Hepatic stellate cell (primary cell): ENCODE results near the gene FIGNL2.
A peak's percentile ranks its signal among the peaks of the same experiment; 100 is the strongest.

Source experiments
- DNase-seq: peaks from one replicate; pipeline ENCODE4 v3.0.0; 2011; ENCODE audit warnings: low spot score

The FIGNL2 gene

DNA sequence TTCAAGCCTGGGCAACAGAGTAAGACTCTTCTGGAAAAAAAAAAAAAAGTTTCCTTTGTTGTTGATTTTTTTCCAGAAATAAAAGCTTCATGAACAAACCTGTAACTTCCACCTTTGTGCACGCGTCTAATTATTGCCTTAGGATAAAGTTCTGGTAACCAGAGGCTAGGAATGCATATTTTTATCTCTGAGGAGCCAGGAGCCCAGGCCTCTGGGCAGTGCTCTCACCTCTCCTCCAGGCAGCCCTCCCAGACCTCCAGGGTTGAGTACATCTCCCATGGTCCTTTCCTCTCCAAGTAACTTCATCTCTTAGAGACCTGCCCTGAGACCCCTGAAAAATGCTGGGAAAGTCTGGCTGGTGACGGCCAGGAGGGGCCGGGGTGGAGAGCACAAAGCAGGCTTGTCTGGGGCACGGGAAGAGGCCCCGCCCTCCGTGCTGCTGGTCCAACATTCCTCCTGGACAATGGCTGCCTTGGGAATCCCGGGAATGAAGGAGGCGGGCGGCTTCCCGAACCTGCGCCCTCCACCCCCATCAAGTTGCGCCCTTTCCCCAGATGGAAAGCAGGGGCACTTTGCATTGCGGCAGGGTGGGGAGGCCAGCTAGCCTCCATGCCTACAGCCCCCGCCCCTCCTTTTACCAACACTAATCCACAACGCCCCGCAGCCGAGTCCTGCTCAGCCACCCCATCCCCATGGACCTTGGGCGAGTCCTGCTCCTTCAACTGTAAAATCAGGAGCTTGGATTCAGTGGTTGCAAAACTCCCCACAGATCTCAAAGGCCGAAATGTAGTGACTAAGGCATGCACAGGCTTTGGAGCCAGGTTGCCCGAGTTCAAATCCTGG is 7.3 kb upstream of the FIGNL2 start:
- DNase-seq = peak; percentile 81

DNA sequence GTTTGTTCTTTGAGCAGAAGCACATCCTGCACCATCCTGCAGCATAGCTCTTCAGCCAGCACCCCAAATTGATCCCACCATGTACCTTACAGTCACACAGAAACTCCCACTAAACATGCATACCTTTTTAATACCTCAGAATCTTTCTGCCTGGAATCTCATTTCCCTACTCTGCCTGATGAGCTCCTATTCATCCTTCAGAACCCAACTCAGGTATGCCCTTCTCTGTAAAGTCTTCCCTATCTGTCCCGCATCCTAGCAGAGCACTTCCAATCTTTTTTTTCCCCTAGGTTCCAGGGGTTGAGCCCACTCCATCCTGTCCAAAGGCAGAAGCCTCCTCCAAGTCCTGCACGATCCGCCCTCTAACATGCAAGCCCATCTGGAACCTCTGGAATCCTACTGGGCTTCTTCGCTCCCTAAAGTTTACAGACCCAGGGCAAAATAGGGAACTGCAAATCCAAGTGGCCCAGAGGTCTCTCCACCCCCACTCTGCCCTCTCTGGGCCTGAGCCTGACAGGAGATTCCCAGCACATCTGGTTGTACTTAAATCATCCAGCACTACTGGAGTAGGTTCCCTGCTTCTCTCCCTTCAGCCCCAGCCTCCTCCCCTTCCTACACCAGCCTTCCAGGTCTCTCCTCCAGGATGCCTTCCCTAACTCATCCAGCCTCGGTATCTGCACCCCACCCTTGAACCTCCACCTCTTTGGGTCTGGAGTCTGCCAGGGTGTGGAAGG is 4.1 kb upstream of the FIGNL2 start:
- DNase-seq = no peak

DNA sequence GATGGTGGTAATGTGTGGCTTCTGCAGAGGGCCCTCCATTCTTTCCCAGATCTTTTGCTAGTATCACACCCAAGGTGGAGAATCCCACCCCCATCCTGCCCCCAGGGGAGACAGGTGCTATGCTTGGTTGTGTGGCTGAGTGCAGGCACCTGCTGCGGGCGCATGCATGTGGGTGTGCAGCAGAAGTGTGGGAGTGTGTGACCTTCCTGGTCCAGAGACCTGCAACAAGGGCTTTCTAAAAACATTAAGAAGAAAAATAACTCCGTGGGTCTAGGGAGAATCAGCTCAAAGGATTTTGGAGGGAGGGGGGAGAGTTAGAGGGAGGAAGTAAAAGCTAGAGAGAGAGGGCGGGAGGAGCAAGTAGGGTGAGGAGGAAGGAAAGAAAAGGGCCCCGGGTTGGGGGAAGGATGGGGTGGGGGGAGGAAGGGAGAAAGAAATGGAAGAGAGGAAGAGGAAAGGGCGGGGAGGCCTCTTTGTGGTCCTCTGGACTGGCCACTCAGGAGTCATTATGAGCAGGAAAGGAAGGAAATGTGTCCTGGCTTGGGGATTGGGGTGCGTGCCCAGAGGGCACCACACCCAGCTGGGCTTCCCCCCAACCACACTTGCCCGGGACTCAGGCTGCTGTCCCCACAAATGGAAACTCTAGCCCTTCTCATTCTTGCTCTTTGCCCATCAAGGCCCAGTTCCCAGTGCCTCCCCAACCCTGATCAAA is 3.1 kb upstream of the FIGNL2 start:
- DNase-seq = no peak

DNA sequence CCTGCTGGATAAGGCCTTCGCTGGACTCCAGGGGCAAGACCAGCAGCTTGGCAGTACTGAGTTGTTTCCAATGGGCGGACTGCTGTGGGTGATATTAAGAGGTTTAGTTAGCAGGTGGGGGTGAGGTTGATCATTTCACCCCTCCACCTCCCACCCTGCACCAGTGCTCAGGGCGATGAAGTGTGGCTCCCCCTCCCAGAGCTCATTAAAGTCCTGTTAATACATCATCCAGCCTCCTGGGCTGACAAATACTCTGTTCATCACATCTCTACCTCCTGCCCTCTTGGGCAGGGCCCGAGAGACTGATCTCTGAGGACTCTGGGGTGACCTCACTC is 2.4 kb upstream of the FIGNL2 start:
- no peak for DNase-seq

DNA sequence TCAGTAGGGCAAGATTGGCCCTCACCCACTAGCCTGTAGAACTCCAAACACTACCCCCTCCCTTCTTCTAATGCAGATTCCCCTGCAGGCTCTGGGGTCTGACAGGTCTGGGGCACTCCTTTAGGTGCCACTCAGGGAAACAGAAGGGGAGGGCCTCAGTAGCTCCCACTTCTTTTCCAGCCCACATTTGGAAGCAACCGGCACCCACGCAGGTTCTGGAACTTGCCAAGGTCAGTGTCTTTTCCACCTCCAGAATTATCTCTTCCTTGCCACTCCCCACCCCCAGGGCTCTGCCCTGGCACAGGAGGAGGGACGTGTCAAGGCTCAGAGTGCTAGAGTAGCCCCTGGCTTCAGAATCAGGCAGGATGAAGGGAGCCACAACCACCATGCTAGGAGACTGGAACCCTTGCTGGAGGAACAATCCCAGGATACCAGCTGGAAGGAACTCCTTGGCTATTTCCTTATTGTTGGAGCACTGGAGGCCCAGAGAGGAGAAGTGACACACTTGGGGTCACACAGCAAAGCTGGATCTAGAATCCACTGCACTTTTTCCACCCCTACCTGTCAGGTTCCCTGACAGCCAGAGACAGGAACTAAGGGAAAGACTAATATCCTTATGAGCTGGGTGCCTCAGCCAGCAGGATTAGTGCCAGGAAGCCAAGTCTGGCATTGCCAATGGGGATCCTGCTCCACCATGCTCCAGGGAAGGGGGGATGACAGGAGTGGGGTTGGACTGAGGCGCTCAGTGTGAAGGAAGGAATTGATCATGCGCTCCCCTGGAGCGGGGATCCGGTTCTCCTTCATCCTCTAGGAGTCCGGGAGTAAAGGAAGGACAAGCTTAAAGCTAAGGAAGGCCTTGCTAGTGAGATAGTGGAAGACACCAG is 1.8 kb upstream of the FIGNL2 start:
- no peak for DNase-seq

DNA sequence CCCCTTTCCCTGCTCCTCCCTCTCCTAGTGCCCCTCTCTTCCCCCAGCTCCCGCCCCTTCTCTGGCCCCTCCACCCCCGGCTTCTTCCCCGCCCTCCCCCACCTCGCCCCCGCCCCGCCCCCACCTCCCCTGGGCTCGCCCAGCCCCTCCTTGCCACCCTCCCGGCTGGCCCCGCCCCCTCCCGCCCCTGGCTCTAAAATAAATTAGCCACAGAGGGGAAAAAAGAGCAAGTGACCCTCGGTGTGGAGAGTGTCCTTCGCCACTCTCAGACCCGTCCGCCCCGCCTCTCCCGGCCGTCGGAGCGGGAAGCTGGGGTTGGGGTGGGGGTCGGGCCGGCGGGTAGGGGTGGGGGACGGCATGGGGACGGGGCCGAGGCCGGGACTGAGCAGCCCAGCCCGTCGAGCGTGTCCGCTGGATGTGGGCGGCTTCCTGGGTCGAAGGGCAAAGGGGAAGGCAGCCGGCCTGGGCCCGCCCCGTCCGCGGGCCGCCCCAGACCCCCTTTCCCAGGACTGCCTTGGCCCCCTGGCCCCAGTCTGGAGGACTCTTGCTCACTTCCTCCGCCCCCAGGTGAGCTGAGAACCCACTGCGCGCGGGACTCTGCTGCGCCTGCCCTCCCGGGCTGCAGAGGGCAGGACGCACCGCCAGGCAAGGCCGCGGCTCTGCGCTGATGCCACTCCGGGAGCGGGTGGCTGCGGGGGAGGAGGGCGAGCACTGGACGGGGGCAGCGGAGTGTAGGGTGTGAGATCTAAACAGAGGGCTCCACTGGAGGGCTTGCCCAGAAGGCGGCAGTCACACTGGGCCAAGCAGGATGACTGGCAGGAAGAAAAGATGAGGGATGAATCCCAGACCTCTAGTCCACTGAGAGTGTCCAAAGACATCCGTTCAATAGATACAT is 570 bp upstream of the FIGNL2 start:
- DNase-seq = no peak

DNA sequence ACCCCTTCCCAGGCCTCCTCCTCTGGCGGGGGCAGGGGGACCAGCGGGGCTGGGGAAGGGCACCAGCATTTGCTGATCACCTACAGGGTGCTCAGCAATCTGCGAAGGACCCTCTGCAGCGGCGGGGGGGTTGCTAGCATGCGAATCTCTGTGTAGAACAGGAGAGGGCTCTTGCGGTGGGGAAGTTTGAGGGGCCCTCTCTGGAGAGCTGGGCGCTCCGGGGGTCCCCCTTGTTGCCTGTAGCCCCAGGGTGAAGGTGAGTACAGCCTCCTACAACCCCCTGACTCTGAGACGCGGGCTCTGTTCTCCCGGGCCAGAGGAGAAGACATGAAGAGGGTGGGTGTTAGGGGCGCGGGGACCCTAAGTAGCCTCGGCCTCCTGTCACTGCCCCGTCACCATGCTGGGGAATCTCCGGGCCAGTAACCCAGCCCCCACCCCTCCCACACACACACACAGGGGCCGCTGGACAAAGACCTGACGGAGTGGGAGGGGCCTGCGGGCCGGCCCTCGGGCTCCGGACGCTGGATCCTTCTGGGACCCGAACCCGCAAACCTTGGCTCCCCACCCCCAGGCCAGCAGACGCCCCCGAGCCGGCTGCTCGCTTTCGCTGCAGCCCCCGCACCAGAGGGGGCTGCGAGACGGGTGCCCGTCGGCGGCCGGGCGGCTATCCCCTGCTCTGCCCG is 734 bp downstream of the FIGNL2 start:
- no peak for DNase-seq

DNA sequence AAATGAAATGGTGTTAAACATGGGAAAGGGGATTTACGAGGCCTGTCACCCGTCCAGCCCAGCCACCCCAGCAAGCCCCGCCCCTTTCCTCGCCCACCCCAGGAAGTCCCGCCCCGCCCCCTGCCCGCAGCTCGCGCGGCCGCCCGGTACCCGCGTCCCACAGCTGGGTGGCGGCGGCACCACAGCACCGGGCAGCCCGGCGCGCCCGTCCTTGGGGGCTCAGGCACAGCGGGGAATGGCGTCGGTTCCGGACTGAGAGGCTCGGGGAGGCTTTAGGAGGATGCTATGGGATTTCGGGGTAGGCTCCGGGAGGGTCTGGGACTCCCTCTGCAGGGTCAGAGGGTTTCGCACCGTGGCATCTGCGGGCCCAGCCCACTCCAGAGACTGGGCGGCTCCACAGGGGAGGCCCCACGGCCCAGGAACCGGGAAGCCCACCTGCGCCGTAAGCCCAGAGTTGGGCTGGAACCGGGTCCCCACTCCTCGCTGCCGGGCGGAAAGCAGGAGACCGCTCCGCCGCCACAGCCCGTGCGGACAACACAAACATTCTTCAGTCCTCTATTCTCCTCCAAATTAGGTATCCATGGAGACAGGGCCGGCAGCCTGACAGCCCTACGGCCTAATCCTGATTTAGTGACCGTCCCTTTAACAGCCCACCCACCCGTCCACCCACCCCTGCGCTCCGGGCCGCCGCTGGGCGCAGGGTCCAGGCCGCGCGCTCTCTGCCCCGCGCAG is 1.4 kb downstream of the FIGNL2 start:
- peak; percentile 72 for DNase-seq

DNA sequence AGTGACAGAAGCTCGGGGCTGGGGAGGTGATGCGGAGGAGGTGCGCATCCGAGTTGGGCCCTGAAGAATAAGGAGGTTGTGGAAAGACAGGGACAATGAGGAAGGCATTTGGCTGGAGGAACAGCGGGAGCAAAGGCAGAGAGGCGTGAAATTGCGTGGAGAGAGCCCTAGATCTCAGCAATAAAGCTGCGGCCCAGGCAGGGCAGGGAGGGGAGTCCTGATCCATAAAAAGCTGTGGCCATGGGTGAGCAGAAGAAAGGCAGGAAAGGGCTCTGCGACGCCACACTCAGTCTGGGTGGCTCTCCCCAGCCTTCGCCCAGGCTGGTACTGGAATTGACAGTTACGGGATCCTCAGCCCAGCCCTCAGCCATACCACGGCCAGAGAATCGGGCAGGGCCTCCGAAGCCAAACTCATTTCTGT is 2.2 kb downstream of the FIGNL2 start:
- DNase-seq = no peak

DNA sequence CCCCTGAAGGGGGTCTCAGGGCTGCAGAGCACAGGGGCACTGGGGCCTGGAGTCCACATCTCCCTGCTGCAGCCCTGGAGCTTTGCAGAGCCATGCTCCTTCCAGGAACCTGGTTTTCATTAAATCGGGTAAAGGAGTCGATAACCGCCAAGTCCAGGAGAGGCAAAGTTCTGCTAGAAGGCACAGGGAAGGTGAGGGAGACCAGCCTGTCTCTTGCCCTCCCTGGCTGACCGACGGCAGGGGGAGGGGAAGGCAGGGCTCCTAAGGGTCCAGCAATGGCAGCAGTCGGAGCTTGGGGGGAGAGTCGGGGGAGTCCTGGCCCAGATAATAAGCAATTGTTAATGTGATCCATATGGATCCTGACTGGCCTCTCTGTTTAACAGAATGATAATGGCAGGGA is 3.0 kb downstream of the FIGNL2 start:
- no peak for DNase-seq

DNA sequence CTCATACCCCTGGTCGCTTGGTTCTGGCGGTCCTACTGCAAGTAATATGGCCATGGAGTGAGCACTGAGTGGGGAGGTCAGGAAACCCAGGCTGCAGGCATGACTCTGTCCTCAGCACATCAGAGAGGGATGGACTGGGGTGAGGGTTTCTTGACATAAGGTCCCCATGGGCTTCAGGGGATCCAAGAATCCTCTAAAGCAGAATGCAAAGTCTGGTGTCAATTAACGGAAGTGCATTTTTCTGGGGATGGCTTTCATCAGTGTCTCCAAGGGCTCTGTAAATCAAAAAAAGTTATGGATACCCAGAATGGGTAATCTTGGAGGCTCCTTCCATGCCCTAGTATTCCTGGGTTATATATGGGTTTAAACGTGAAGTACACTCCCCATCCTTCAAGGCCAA is 3.7 kb downstream of the FIGNL2 start:
- DNase-seq = no peak

DNA sequence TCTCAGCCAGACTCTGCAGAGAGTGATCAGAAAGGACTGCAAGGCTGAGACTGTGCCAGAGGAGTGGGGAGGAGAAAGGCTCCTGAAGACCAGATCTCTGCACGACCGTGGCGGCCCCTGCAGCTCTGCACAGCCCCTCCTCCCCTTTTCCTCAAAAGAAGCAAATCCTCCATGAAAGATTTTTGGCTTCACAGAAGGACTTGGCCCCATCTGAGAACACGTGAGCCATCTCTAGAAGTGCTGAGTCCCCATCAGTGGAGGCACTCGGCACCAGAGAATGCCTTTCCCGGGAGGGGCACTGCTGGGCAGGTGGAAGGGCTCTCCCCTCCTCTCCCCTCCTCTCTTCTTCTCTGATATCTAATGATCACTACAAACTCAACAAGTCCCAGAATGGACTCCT is 6.8 kb downstream of the FIGNL2 start:
- no peak for DNase-seq

DNA sequence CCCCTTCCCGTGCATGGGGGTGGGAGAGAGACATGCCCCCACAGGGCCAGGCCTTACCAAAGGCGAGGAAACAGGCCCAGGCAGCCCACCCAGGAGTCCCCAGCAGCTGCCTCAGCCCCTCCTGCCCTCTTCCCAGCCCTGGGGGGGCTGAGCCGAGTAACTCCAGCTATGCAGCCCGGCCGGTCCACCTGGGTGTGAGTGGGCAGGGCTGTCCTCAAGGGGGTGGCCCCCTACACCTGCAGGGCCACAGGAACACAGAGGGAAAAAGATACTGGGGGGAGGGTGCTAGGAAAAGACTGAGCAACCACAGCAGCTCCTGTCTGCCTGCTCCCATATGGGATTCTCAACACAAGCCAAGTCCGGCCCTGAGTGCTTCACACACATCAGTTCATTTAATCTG is 7.6 kb downstream of the FIGNL2 start:
- DNase-seq = no peak

DNA sequence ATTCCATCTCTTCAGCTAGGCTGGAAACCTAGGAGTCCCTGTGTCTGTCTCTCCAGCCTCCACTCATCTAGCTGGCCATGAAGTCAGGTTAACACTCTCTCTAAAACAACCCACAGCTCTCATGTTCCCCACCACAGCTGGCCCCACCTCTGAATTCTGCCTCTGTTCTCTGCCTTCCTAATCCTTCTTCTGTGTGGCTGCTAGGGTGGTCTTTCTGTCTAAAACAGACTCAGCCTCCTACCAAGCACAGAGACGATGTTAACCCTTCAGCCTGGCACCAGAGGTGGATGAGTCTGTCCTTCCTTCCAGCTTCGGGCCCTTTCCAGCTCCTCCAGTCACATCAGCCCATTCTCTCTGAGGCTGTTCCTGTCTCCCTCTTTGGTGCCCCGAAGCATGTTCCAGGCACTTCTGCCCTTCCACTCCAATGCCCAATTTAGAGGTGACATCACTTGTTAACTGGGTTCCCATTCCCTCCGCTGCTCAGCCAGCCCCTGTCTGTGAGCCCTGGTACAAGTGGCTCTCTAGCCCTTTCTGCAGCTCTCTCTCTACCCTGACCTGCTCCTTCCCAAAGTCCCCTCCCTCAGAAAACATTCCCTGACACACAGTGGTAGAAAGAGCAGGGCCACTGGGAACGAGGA is 9.1 kb downstream of the FIGNL2 start:
- no peak for DNase-seq

DNA sequence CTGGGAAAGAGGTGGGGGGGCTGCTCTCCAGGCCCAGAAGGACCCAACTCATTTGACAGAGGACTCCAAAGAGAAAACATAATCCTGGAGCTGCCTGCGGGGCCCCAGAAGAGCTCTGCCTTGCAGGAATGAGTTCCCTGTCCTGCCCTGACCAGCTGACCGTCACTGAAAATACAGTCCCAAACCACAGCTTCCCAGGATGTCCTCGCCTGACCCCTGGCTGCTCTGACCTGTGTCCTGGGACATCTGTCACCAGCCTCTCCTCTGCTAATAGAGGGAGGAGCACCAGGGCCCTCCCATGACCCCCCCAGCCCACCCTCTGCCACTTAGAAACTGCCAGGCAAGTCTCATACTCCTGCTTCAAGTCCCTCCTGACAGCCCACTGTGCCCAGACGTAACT is 9.8 kb downstream of the FIGNL2 start:
- DNase-seq = no peak

DNA sequence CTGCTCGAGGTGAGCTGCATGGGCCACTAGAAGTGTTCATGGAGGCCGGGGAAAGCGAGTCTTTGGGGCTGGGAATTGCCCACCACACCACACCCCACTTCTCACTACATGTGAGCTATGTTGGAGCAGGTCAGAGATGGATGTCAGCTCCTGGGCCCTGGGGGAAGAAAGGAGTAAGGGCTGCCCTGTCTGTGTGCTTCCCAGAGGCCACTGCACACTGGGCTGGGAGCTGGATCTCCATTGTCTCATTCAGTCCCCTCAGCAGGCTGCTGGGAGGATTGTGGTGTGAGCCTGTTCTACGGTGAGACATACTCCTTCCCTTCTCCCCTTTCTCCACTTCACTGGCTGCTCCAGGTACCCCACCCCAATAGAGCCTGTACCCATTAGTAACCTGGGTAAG is 10.5 kb downstream of the FIGNL2 start:
- no peak for DNase-seq

DNA sequence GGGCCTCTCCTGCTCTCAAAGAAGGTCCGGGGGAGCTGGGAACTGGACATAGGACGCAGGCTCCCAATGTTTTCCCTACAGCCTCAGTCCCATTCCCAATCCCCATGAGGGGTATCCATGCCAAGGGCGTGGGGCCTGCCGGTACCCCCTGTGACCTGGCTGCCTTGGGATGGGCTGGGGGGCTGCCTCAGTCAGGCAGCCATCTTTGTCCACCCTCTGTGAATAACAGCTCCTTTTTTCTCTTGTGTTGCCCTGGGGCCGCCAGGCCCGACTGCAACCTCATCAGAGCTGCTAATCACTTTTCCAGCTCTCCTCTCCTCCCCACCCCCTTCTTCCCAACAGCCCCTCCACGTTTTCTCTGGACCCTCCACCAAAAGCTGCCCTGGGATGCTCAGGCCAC is 11.2 kb downstream of the FIGNL2 start:
- DNase-seq = no peak

DNA sequence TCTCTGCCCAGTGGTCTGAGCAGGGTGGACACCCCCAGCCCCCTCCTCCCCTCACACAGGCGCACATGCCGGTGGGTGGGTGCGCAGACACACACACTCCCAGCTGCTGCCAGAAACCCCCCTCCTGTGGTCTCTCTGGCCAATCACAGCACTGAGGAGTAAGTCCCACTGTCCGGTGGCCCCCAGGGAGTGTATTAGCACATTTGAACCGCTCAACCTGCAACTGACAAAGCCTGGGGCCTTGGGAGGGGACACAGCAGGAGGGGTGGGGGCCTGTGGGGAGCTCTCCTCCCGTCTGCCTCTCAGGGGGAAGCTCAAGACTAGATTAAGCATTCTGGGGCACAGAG is 11.7 kb downstream of the FIGNL2 start:
- DNase-seq = no peak

DNA sequence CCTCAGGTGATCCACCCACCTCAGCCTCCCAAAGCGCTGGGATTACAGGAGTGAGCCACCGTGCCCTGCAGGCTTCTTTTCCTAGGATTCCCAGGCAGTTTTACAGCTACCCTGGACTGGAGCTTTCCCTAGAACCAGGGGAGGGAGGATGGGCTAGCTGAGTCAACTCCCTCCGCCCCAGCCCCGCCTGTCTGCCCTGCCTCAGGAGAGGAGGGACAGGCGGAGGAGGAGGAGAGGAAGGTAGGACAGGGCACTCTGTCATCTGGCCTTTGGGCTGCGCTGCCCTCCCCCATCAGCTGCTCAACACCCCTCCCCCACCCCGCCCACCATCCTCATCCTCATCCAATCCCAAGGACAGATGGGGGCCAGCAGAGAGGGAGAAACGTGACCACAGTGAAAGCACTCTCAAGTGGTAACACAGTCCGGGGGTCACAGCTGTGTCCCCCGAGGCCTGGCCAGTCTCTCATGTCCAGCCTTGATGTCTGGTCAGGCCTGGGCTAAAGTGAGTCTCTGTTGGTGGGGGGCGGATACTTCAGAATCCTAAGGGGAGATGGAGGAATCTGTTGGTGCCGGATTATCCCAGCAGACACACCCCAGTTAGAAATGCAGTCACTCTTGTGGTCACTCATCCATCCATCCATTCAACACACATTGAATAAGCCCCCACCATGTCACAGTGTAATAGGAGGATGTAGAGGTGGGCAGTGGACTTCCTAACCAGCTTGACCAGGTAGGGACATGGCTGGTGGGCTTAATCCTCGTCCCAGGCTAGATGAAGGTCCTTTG is 12.3 kb downstream of the FIGNL2 start:
- no peak for DNase-seq
